ENCODE results near the gene PRDM2. TPM values are rescaled to one million over a fixed set of nuclear protein-coding genes. Genes with fewer than 3 reads are reported as not detected.
"Not testable (repeated sequence)": the region's sequence is repeated elsewhere in the genome, so short reads cannot be mapped to it uniquely, and the experiment has no call there.

PRDM2 gene
- total and polyA plus RNA-seq, 11 donors = 16.1 to 52.7 (median 36.3) TPM

DNA sequence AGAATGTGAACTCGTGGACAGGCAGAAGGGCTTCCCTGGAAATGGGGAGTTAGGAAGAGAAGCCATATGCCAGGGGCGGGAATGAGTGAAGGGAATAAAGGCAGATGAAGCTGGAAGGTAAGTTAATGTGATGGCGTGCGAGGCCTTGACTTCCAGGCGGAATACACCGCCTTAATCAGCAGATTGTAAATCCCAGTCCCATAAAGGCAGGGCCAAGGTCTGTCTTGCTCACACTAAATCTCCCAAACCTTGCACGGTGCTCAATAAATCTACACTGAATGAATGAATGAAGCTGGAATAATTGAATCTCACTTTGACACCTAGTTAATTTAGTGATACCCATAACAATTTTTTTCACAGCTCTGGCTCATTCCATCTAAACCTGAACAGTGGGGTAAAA, 16.8 kb upstream of the PRDM2 start:
- Histone ChIP-seq H3K4me1 (no peaks in the 10 kb centered on the region), H3K36me3 (no peaks in the 10 kb centered on the region), H3K4me3 (no peak overlapping the region), H3K9me3 (no peaks in the 10 kb centered on the region), H3K27me3 (peaks cover 0 to 19% (median 0%) of the 10 kb centered on the region in 9 donors), H3K27ac (no peak overlapping the region)
- TF ChIP-seq POLR2A (IDR thresholded peaks at IDR 0.05) (no peak), CTCF (IDR thresholded peaks at IDR 0.05) (no peak)
- WGBS, 4 donors = 80 to 86% (median 82%) methylated on average over 7 of the region's 7 CpGs
- no peak for ATAC-seq
- intact Hi-C loops (cut with DNase I) = no loop called here
- DNase-seq = no peak

GRCh38 chr1:13687151-13687715, 12.8 kb upstream of the PRDM2 start:
- TF ChIP-seq POLR2A (IDR thresholded peaks at IDR 0.05) (no peak), CTCF (IDR thresholded peaks at IDR 0.05) (no peak)
- intact Hi-C loops (cut with DNase I) = no loop called here

GRCh38 chr1:13693094-13693493, 6.9 kb upstream of the PRDM2 start:
- DNase-seq; H3K4me3 ChIP-seq; ATAC-seq; H3K27ac ChIP-seq; intact Hi-C loops (cut with DNase I); H3K9me3 ChIP-seq; H3K36me3 ChIP-seq; H3K4me1 ChIP-seq: not testable (repeated sequence)
- H3K27me3 ChIP-seq = peaks cover 0 to 23% (median 3%) of the 10 kb centered on the region in 9 donors
- 56 to 65% (median 61%) methylated on average over 6 of the region's 6 CpGs for WGBS, 4 donors

More at GRCh38 chr1:13687151-13687715, 12.8 kb upstream of the PRDM2 start:
- DNase-seq (no peak), ATAC-seq (no peak)
- H3K27ac ChIP-seq = no peak overlapping the region
- peaks cover 0 to 25% (median 0%) of the 10 kb centered on the region in 9 donors for H3K27me3 ChIP-seq
- no peaks in the 10 kb centered on the region for H3K9me3 ChIP-seq
- H3K4me3 ChIP-seq = no peak overlapping the region
- H3K4me1 ChIP-seq = no peaks in the 10 kb centered on the region
- H3K36me3 ChIP-seq = no peaks in the 10 kb centered on the region
- whole genome bisulfite sequencing, 4 donors = 66 to 76% (median 69%) methylated on average over 6 of the region's 6 CpGs

- H3K27me3 ChIP-seq = peaks cover 0 to 14% (median 3%) of the 10 kb centered on the region in 9 donors
- WGBS, 4 donors = 83 to 85% (median 84%) methylated on average over 21 of the region's 21 CpGs
- H3K27ac ChIP-seq = no peak overlapping the region
- DNase-seq (no peak), ATAC-seq (no peak)
- TF ChIP-seq CTCF (IDR thresholded peaks at IDR 0.05) (no peak), POLR2A (IDR thresholded peaks at IDR 0.05) (no peak)
- peaks cover 0 to 11% (median 0%) of the 10 kb centered on the region in 12 donors for H3K9me3 ChIP-seq
- H3K4me3 ChIP-seq = no peak overlapping the region
- no peaks in the 10 kb centered on the region for H3K36me3 ChIP-seq
- intact Hi-C loops (cut with DNase I) = no loop called here
- peaks cover 0 to 7% (median 4%) of the 10 kb centered on the region in 12 donors for H3K4me1 ChIP-seq
These were observed 4.9 kb upstream of the PRDM2 start for GRCh38 chr1:13694886-13695684.

All from heart left ventricle (tissue), 16 donors.